GM23248 (cell line): Measurements from ENCODE around the gene MICOS13.

Experiments
- EZH2 ChIP-seq: fragments of 200-600 bp; sonication (generic); IDR thresholded peaks from 2 replicates; pipeline ENCODE4 v1.6.1; 2018; ENCODE audit warnings: antibody characterized with exemption, mild to moderate bottlenecking; ENCODE audit not compliant: insufficient read depth, poor library complexity, severe bottlenecking
- EZH2phosphoT487 ChIP-seq: fragments of 200-600 bp; sonication (generic); IDR thresholded peaks from 2 replicates; pipeline ENCODE4 v1.6.1; 2018; ENCODE audit warnings: antibody characterized with exemption, moderate library complexity, mild to moderate bottlenecking, low read depth; ENCODE audit not compliant: insufficient read depth

DNA sequence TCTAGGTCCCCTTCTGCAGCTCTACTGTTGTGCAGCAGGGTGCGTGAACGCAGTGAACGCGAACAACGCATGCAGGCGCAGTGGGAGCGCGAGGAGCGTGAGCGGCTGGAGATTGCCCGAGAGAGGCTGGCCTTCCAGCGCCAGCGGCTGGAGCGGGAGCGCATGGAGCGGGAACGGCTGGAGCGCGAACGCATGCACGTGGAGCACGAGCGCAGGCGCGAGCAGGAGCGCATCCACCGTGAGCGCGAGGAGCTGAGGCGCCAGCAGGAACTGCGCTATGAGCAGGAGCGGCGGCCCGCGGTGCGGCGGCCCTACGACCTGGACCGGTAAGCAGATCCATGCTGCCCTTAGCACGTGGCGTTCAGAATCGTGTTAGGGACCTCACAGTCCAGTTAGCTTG, 18.8 kb downstream of the MICOS13 start:
- no peak for TF ChIP-seq EZH2phosphoT487
- no peak for TF ChIP-seq EZH2
